ENCODE measurements around the gene NRN1.

NRN1 gene

GRCh38 chr6:6002005-6002847 is 4.5 kb downstream of the NRN1 start:
- DNase-seq: no peak

GRCh38 chr6:6001443-6001842 is 5.3 kb downstream of the NRN1 start:
- no peak for DNase-seq

- no peak for DNase-seq
These were observed 6.8 kb downstream of the NRN1 start for GRCh38 chr6:5999688-6000608.

GRCh38 chr6:5998711-5999687 is 7.7 kb downstream of the NRN1 start:
- no peak for DNase-seq

GRCh38 chr6:5998236-5998635 is 8.5 kb downstream of the NRN1 start:
- DNase-seq: no peak

GRCh38 chr6:5997420-5997987 is 9.2 kb downstream of the NRN1 start:
- DNase-seq: no peak

GRCh38 chr6:5996714-5997419 is 9.9 kb downstream of the NRN1 start:
- DNase-seq: no peak

GRCh38 chr6:5995949-5996713 is 10.6 kb downstream of the NRN1 start:
- DNase-seq: no peak

- DNase-seq: no peak
These were observed 11.1 kb downstream of the NRN1 start for GRCh38 chr6:5995658-5995948.

GRCh38 chr6:5994999-5995657 is 11.6 kb downstream of the NRN1 start:
- no peak for DNase-seq

GRCh38 chr6:5994234-5994998 is 12.3 kb downstream of the NRN1 start:
- no peak for DNase-seq

- DNase-seq: no peak
These were observed 14.0 kb downstream of the NRN1 start for GRCh38 chr6:5992551-5993225.

GRCh38 chr6:5990786-5991185 is 15.9 kb downstream of the NRN1 start:
- no peak for DNase-seq

GRCh38 chr6:5989141-5989723 is 17.5 kb downstream of the NRN1 start:
- DNase-seq: no peak

- no peak for DNase-seq
These were observed 19.9 kb downstream of the NRN1 start for GRCh38 chr6:5986861-5987260.

- no peak for DNase-seq
These were observed 22.3 kb downstream of the NRN1 start for GRCh38 chr6:5984150-5985089.
